SK-N-SH treated with all-trans-retinoic acid at 6 μM for 48 hours (cell line): Measurements from ENCODE around the gene ITIH5.

Source experiments
- ARNTL ChIP-seq: fragments of 450-650 bp; formaldehyde crosslinking; IDR thresholded peaks from 2 replicates; pipeline ENCODE4 v1.5.0; 2020; ENCODE audit warnings: low read depth, mild to moderate bottlenecking, moderate library complexity, borderline replicate concordance
- OSR1 ChIP-seq: fragments of 250-450 bp; sonication (Bioruptor Pico); IDR thresholded peaks from 2 replicates; pipeline ENCODE4 v1.8.0; 2022; ENCODE audit warnings: moderate library complexity, mild to moderate bottlenecking, inconsistent platforms
- PPARA ChIP-seq: fragments of 250-450 bp; sonication (Bioruptor Pico); IDR thresholded peaks from 2 replicates; pipeline ENCODE4 v1.5.0; 2020; ENCODE audit warnings: mild to moderate bottlenecking, borderline replicate concordance
- SNAI2 ChIP-seq: fragments of 250-450 bp; sonication (Bioruptor Pico); IDR thresholded peaks from 2 replicates; pipeline ENCODE4 v1.5.0; 2020; ENCODE audit warnings: mild to moderate bottlenecking, moderate library complexity
- ZFP3 ChIP-seq: fragments of 250-450 bp; sonication (Bioruptor Pico); IDR thresholded peaks from 2 replicates; pipeline ENCODE4 v1.5.0; 2020; ENCODE audit warnings: mild to moderate bottlenecking, moderate library complexity
- TF ChIP-seq, protein P1 (sequence below): fragments of 250-450 bp; sonication (Bioruptor Pico); IDR thresholded peaks from 2 replicates; pipeline ENCODE4 v1.5.1; 2020; ENCODE audit warnings: low read depth, mild to moderate bottlenecking, moderate library complexity

DNA sequence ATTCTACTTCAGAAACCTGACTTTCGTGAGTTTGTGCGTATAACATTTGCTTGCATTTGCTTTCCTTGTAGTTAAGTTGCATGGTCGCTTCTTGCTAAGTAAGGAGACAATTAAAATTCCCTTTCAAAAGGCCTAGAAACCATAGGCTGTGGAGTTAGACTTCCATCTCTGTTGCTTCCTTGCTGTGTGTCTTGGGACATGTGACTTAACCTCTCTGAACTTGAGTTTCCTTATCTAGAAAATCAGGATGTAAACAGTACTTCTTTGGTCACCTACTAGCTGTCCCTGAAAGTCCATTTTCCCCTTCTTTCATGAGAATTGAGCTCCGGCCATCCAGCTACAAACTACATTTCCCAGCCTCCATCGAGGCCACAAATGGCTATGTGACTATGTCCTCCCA, 89.2 kb downstream of the ITIH5 start:
- TF ChIP-seq, protein P1, sequence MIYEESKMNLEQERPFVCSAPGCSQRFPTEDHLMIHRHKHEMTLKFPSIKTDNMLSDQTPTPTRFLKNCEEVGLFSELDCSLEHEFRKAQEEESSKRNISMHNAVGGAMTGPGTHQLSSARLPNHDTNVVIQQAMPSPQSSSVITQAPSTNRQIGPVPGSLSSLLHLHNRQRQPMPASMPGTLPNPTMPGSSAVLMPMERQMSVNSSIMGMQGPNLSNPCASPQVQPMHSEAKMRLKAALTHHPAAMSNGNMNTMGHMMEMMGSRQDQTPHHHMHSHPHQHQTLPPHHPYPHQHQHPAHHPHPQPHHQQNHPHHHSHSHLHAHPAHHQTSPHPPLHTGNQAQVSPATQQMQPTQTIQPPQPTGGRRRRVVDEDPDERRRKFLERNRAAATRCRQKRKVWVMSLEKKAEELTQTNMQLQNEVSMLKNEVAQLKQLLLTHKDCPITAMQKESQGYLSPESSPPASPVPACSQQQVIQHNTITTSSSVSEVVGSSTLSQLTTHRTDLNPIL (CRISPR knock-in tag): no peak
- no peak for TF ChIP-seq ZFP3 (CRISPR knock-in tag)
- TF ChIP-seq PPARA (CRISPR knock-in tag): no peak
- TF ChIP-seq OSR1: no peak
- no peak for TF ChIP-seq SNAI2 (CRISPR knock-in tag)
- no peak for TF ChIP-seq ARNTL (CRISPR knock-in tag)
